ENCODE data around the gene HSF5.
A peak's percentile ranks its signal among the peaks of the same experiment; 100 is the strongest.

Gene HSF5

GRCh38 chr17:58487589-58488427 is at the start of gene HSF5:
Gene HSF5 (minus strand): TSS chr17:58488408. CDS start chr17:58488274, 134 bp downstream.
- H3K4me1 Mint-ChIP-seq (ENCODE audit: low read depth) = no peaks in the 10 kb centered on the region
- peaks cover 46% of the 10 kb centered on the region for H3K36me3 Mint-ChIP-seq (ENCODE audit: low read depth)
- intact Hi-C loops (cut with micrococcal nuclease) = no loop called here
- H3K27me3 Mint-ChIP-seq = peaks cover 14% of the 10 kb centered on the region
- peak within 1 kb of the TSS; percentile 56 for H3K4me3 Mint-ChIP-seq
- H3K9me3 Mint-ChIP-seq = no peaks in the 10 kb centered on the region
- H3K27ac Mint-ChIP-seq = no peak within 1 kb of the TSS

GRCh38 chr17:58537266-58537665 is 49.1 kb upstream of the HSF5 start:
- H3K9me3 Mint-ChIP-seq = no peaks in the 10 kb centered on the region
- no peak overlapping the region for H3K4me3 Mint-ChIP-seq
- intact Hi-C loops (cut with micrococcal nuclease) = no loop called here
- no peak overlapping the region for H3K27ac Mint-ChIP-seq
- peaks cover 25% of the 10 kb centered on the region for H3K27me3 Mint-ChIP-seq
- peaks cover 60% of the 10 kb centered on the region for H3K4me1 Mint-ChIP-seq (ENCODE audit: low read depth)
- H3K36me3 Mint-ChIP-seq (ENCODE audit: low read depth) = no peaks in the 10 kb centered on the region

DNA sequence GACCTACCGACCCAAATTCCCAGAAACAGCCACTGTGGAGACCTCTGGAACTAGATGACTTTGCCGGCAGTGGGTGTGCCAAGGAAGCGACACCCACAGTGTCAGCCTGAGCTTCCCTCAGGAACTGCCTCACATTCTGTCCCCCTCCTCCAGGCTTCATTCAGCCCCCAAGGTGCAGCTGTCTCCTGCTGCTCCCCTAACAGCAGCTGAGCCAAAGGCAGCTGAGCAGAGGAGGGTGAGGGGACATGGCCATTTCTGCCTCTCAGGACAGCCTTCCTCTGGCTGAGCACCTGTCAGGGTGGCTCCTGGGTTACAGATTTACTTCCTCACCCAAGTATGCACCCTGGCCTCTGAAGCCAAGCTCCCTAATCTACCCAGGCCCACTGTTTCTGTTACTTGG is 48.3 kb upstream of the HSF5 start:
- intact Hi-C loops (cut with micrococcal nuclease) = no loop called here
- peaks cover 24% of the 10 kb centered on the region for H3K27me3 Mint-ChIP-seq
- no peak overlapping the region for H3K4me3 Mint-ChIP-seq
- H3K36me3 Mint-ChIP-seq (ENCODE audit: low read depth) = no peaks in the 10 kb centered on the region
- peaks cover 62% of the 10 kb centered on the region for H3K4me1 Mint-ChIP-seq (ENCODE audit: low read depth)
- H3K9me3 Mint-ChIP-seq = no peaks in the 10 kb centered on the region
- H3K27ac Mint-ChIP-seq = no peak overlapping the region

DNA sequence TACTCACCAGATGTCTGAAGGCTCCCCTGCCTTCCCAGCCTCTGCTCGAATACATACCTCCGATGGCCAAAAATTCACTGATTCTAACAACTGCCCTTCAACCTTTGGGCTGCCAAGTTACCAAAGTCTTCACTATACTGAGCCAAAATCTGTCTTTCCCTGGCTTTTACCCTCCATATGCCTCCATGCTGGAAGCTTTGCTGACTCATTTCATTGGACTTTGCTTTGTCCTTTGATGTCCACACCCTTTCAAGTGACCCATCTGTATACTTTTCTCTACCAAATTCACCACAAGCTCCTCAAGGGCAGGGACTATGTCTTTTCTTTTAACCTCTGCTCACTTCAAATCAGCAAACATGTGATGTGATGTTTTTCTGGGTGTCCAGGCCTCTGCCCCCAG is 47.2 kb upstream of the HSF5 start:
- Mint-ChIP-seq H3K27ac (peak overlapping the region; percentile 73), H3K9me3 (no peaks in the 10 kb centered on the region), H3K4me3 (no peak overlapping the region), H3K4me1 (ENCODE audit: low read depth) (peaks cover 62% of the 10 kb centered on the region), H3K36me3 (ENCODE audit: low read depth) (no peaks in the 10 kb centered on the region), H3K27me3 (peaks cover 34% of the 10 kb centered on the region)
- intact Hi-C loops (cut with micrococcal nuclease) = no loop called here

GRCh38 chr17:58534901-58535421 is 46.8 kb upstream of the HSF5 start:
- H3K9me3 Mint-ChIP-seq = no peaks in the 10 kb centered on the region
- H3K27ac Mint-ChIP-seq = peak overlapping the region; percentile 73
- peaks cover 39% of the 10 kb centered on the region for H3K27me3 Mint-ChIP-seq
- peaks cover 62% of the 10 kb centered on the region for H3K4me1 Mint-ChIP-seq (ENCODE audit: low read depth)
- intact Hi-C loops (cut with micrococcal nuclease) = no loop called here
- no peak overlapping the region for H3K4me3 Mint-ChIP-seq
- H3K36me3 Mint-ChIP-seq (ENCODE audit: low read depth) = no peaks in the 10 kb centered on the region

GRCh38 chr17:58534331-58534730 is 46.1 kb upstream of the HSF5 start:
- Mint-ChIP-seq H3K4me1 (ENCODE audit: low read depth) (peaks cover 59% of the 10 kb centered on the region), H3K9me3 (no peaks in the 10 kb centered on the region), H3K27ac (peak overlapping the region; percentile 73), H3K36me3 (ENCODE audit: low read depth) (no peaks in the 10 kb centered on the region), H3K27me3 (peaks cover 45% of the 10 kb centered on the region), H3K4me3 (no peak overlapping the region)
- intact Hi-C loops (cut with micrococcal nuclease) = no loop called here

GRCh38 chr17:58533616-58534188 is 45.5 kb upstream of the HSF5 start:
- Mint-ChIP-seq H3K9me3 (no peaks in the 10 kb centered on the region), H3K36me3 (ENCODE audit: low read depth) (no peaks in the 10 kb centered on the region), H3K4me3 (no peak overlapping the region), H3K27me3 (peaks cover 48% of the 10 kb centered on the region), H3K27ac (peak overlapping the region; percentile 73), H3K4me1 (ENCODE audit: low read depth) (peaks cover 53% of the 10 kb centered on the region)
- intact Hi-C loops (cut with micrococcal nuclease) = no loop called here

DNA sequence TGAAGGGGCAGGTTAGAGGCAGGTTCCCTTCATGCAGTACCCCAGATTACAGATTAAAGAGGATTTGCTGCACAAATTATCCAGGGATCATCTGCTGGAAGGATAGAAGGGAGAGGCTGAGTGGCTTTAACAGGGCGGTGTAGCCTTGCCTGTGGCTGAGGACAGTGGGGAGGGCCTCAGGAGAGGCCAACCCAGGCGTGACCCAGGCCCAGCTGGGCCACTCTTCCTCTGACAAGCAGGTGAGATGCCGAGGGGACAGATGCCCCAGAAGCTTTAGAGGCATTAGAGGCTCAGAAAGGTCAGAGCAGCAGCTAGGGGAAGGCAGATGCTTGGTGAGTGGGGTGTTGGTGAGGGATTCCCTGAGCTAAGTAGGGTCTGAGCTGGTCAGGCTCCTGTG is 44.3 kb upstream of the HSF5 start:
- H3K9me3 Mint-ChIP-seq = no peaks in the 10 kb centered on the region
- H3K27ac Mint-ChIP-seq = peak overlapping the region; percentile 63
- H3K4me3 Mint-ChIP-seq = no peak overlapping the region
- intact Hi-C loops (cut with micrococcal nuclease) = no loop called here
- H3K36me3 Mint-ChIP-seq (ENCODE audit: low read depth) = no peaks in the 10 kb centered on the region
- peaks cover 55% of the 10 kb centered on the region for H3K4me1 Mint-ChIP-seq (ENCODE audit: low read depth)
- H3K27me3 Mint-ChIP-seq = peaks cover 55% of the 10 kb centered on the region

GRCh38 chr17:58531661-58532554 is 43.7 kb upstream of the HSF5 start:
- Mint-ChIP-seq H3K27me3 (peaks cover 55% of the 10 kb centered on the region), H3K4me1 (ENCODE audit: low read depth) (peaks cover 59% of the 10 kb centered on the region), H3K36me3 (ENCODE audit: low read depth) (no peaks in the 10 kb centered on the region), H3K4me3 (peak overlapping the region; percentile 53), H3K27ac (no peak overlapping the region), H3K9me3 (no peaks in the 10 kb centered on the region)
- intact Hi-C loops (cut with micrococcal nuclease) = no loop called here

- Mint-ChIP-seq H3K27me3 (peaks cover 56% of the 10 kb centered on the region), H3K4me3 (no peak overlapping the region), H3K9me3 (no peaks in the 10 kb centered on the region), H3K27ac (no peak overlapping the region), H3K36me3 (ENCODE audit: low read depth) (no peaks in the 10 kb centered on the region), H3K4me1 (ENCODE audit: low read depth) (peaks cover 59% of the 10 kb centered on the region)
- intact Hi-C loops (cut with micrococcal nuclease) = no loop called here
Observed at GRCh38 chr17:58531122-58531521, 42.9 kb upstream of the HSF5 start.

DNA sequence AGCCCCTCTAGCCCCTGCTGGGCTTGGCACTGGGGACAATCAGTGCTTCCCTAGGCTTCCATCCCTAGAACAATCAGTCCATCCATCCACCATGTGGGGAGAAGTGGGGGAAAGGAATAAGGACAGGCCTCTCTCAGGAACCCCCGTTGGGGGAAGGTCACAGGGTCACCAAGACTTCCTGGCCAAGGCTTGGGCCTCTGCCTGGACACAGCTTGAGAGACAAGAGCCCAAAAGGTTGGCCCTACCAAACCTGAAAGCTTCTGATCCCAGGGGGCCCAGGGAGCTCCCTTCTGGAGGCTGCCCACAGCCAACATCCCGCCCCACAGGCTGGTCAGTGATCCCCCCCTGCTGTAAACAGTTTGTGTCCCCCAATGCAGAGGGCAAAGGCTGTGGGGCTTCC is 42.4 kb upstream of the HSF5 start:
- H3K27ac Mint-ChIP-seq = no peak overlapping the region
- no peak overlapping the region for H3K4me3 Mint-ChIP-seq
- intact Hi-C loops (cut with micrococcal nuclease) = no loop called here
- H3K4me1 Mint-ChIP-seq (ENCODE audit: low read depth) = peaks cover 54% of the 10 kb centered on the region
- H3K9me3 Mint-ChIP-seq = no peaks in the 10 kb centered on the region
- peaks cover 56% of the 10 kb centered on the region for H3K27me3 Mint-ChIP-seq
- H3K36me3 Mint-ChIP-seq (ENCODE audit: low read depth) = no peaks in the 10 kb centered on the region

DNA sequence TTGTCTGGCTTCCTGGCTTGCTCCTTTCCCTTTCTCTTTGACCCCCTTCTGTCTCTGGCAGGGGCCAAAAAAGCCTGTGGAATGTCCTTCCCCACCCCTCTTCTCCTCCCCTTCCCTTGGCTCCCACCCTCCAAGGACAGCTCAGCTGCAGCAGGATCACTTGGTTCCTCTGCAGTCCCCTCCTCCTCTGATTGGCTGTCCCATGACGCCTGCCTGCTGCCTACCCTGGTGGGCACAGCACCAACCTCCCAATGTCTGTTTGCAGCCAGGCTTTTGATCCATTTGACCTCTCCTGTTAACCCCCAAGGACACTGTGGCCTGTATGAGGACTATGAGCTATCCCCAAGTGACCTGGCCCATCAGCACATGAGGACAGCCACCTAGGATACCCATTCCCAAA is 41.1 kb upstream of the HSF5 start:
- intact Hi-C loops (cut with micrococcal nuclease) = no loop called here
- H3K4me3 Mint-ChIP-seq = no peak overlapping the region
- peaks cover 40% of the 10 kb centered on the region for H3K4me1 Mint-ChIP-seq (ENCODE audit: low read depth)
- H3K27ac Mint-ChIP-seq = no peak overlapping the region
- H3K9me3 Mint-ChIP-seq = no peaks in the 10 kb centered on the region
- peaks cover 56% of the 10 kb centered on the region for H3K27me3 Mint-ChIP-seq
- no peaks in the 10 kb centered on the region for H3K36me3 Mint-ChIP-seq (ENCODE audit: low read depth)

DNA sequence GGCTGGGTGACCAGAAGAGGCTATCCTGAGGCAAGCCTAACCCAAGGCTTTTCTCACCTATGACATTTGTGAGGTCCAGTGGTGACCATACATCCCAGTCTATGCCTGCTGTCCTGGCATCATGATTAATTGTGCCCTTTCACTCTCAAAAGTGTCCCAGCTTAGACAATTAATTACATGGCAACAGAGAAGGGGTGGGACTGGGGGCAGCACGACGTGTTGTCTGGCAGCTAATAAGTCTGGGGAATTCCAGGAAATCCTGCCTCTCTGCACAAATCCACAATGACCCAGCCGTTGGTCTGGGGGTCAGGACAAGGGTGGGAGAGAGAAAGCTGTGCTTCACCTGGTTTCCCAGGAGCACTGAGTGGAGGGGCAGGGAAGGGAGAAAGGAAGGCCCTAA is 40.2 kb upstream of the HSF5 start:
- Mint-ChIP-seq H3K4me1 (ENCODE audit: low read depth) (peaks cover 32% of the 10 kb centered on the region), H3K36me3 (ENCODE audit: low read depth) (no peaks in the 10 kb centered on the region), H3K4me3 (no peak overlapping the region), H3K27ac (no peak overlapping the region), H3K9me3 (no peaks in the 10 kb centered on the region), H3K27me3 (peaks cover 56% of the 10 kb centered on the region)
- intact Hi-C loops (cut with micrococcal nuclease) = no loop called here

GRCh38 chr17:58527949-58528348 is 39.7 kb upstream of the HSF5 start:
- no peaks in the 10 kb centered on the region for H3K9me3 Mint-ChIP-seq
- intact Hi-C loops (cut with micrococcal nuclease) = no loop called here
- H3K4me3 Mint-ChIP-seq = no peak overlapping the region
- H3K4me1 Mint-ChIP-seq (ENCODE audit: low read depth) = peaks cover 27% of the 10 kb centered on the region
- no peak overlapping the region for H3K27ac Mint-ChIP-seq
- no peaks in the 10 kb centered on the region for H3K36me3 Mint-ChIP-seq (ENCODE audit: low read depth)
- peaks cover 51% of the 10 kb centered on the region for H3K27me3 Mint-ChIP-seq
